GM19099 (cell line): ENCODE measurements around the gene TNFRSF12A.

Source experiments
- POLR2A ChIP-seq: IDR thresholded peaks from 3 replicates; pipeline ENCODE4 v1.6.1; 2011; ENCODE audit warnings: low read depth; ENCODE audit not compliant: insufficient read length; ENCODE audit errors: extremely low read depth

The TNFRSF12A gene

GRCh38 chr16:3042376-3042775 is 22.2 kb downstream of the TNFRSF12A start:
- TF ChIP-seq POLR2A = no peak

DNA sequence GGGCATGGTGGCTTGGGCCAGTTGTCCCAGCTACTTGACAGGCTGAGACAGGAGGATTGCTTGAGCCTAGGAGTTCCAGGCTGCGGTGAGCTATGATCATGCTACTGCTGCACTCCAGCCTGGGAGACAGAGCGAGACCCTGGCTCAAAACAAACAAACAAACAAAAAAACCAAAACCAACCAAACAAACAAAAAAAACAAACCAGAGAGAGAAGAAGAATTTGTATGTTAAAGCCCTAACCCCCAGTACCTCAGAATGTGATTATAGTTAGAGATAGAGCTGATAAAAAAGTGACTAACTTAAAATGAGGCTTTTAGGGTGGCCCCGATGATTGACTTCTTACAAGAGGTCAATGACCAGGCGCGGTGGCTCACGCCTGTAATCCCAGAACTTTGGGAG is 24.5 kb downstream of the TNFRSF12A start:
- TF ChIP-seq POLR2A = no peak

- TF ChIP-seq POLR2A = no peak
These were observed 25.8 kb downstream of the TNFRSF12A start, which contains the start of gene MMP25 for GRCh38 chr16:3045758-3046640. Gene MMP25, plus strand, starts transcription at chr16:3046561. Its CDS starts 357 bp downstream, at chr16:3046918.

DNA sequence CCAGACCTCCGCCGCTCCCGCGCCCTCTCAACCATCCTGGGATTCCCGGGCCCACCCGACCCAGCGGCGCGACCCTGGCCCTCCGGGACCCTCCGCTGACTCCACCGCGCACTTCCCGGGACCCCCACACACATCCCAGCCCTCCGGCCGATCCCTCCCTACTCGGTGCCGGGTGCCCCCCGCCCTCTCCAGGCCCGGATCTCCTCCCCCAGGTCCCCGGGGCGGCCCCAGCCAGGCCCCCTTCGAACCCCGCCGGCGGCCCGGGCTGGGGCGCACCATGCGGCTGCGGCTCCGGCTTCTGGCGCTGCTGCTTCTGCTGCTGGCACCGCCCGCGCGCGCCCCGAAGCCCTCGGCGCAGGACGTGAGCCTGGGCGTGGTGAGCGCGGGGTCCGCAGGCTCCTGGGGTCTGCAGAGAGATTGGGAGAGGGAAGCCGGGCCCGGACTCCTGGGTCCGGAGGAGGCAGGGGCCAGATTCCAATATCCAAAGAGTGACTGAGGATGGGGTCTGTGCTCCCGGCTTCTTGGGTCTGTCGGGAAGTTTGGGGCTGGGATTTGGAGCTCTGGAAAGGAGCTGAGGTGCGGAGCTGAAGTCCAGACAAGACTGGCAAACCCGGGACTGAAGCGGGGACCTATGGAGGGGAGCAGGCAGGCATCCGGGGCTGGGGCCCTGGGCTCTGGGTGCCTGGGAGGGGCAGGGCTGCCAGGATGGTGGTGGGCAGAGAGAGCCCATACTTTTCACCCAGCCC is 26.6 kb downstream of the TNFRSF12A start:
- TF ChIP-seq POLR2A = no peak

DNA sequence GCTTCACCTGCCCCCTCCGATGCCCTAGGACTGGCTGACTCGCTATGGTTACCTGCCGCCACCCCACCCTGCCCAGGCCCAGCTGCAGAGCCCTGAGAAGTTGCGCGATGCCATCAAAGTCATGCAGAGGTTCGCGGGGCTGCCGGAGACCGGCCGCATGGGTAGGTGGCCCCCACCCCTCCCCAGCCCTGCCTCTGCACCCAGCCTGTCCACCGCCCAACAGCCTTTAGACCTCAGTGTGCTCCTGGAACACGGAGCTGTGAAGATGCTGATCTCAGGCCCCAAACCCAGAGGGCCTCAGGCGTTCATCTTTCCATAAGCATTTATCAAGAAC is 27.2 kb downstream of the TNFRSF12A start:
- no peak for TF ChIP-seq POLR2A

GRCh38 chr16:3049921-3050481 is 29.8 kb downstream of the TNFRSF12A start:
- TF ChIP-seq POLR2A = no peak

DNA sequence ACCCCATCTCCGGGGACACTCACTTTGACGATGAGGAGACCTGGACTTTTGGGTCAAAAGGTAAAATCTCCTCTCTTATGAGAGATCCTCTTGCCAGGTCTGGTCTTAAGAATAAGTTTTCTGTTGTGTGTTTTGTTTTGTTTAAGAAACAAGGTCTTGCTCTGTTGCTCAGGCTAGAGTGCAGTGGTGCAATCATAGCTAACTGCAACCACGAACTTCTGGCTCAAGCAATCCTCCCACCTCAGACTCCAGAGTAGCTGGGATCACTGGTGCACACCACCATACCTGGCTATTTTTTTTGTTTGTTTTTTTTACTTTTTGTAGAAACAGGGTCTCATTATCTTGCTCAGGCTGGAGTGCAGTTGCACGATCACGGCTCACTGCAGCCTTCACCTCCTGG is 30.3 kb downstream of the TNFRSF12A start:
- TF ChIP-seq POLR2A = no peak

GRCh38 chr16:3051009-3051408 is 30.8 kb downstream of the TNFRSF12A start:
- TF ChIP-seq POLR2A = no peak

GRCh38 chr16:3051494-3051893 is 31.3 kb downstream of the TNFRSF12A start:
- TF ChIP-seq POLR2A = no peak

DNA sequence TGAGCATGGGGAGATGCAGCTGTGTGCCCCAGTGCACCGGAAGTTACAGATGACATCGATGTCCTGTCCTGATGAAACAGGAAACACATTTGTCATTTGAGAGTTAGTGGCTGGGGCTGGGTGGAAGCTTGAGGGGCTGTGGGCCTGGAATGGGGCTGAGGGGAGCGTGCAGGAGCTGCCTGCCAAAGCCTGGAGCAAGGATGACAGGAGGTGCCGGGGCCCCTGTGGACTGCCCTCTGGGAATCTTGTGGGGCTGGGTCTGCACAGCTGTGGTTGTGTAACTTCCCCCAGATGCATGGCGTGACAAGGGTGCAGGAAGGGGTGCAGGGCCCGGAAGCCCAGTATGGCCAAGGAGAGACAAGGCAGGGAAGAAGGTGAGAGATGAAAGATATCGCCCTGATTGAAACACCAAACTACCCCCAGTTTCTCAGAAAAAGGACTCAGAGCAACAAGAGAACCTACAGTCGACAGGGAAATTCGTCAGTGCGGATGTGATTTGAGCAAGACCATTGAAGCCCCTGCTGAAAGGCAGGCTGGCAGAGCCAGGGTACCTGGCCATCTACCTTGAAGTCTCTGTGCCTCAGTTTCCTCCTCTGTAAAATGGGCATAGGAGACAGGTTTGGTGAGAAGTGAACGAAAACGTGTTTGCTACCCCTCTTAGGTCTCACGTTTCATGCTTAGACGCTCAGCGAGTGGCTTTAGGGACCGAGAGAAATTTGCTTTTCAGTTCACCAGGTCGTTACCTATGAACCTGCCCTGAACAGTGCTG is 35.0 kb downstream of the TNFRSF12A start:
- TF ChIP-seq POLR2A = no peak

GRCh38 chr16:3056336-3057180 is 36.4 kb downstream of the TNFRSF12A start:
- TF ChIP-seq POLR2A = no peak

GRCh38 chr16:3057181-3058138 is 37.3 kb downstream of the TNFRSF12A start:
- no peak for TF ChIP-seq POLR2A
